ENCODE results near the gene NTSR1. TPM values are rescaled to one million over a fixed set of nuclear protein-coding genes. Genes with fewer than 3 reads are reported as not detected.
A peak's percentile ranks its signal among the peaks of the same experiment; 100 is the strongest.

Gene NTSR1
- total RNA-seq, 1 donor from 2014 or later = 0.26 TPM

- Histone ChIP-seq H3K9ac (no peak overlapping the region), H4K20me1 (ENCODE audit: low read depth) (no peaks in the 10 kb centered on the region), H3K9me3 (ENCODE audit: low read depth) (no peaks in the 10 kb centered on the region), H3K36me3 (no peaks in the 10 kb centered on the region), H2AFZ (replicated peaks) (no peak overlapping the region), H3K79me2 (ENCODE audit: low read depth) (no peaks in the 10 kb centered on the region), H3K27me3 (no peaks in the 10 kb centered on the region), H3K4me3 (no peak overlapping the region), H3K4me2 (no peak overlapping the region), H3K4me1 (peaks cover 11% of the 10 kb centered on the region), H3K27ac (no peak overlapping the region), H3F3A (ENCODE audit: low read depth) (peaks cover 2% of the 10 kb centered on the region)
- DNase-seq (ENCODE audit: low spot score) = no peak
- H3K4me3 Mint-ChIP-seq = peak overlapping the region; percentile 41
- TF ChIP-seq EZH2phosphoT487 (IDR thresholded peaks at IDR 0.05) = no peak
- no peak for TF ChIP-seq EZH2 (IDR thresholded peaks at IDR 0.05)
- TF ChIP-seq CTCF (IDR thresholded peaks at IDR 0.05) = no peak
- peaks cover 19% of the 10 kb centered on the region for H3K27me3 Mint-ChIP-seq (ENCODE audit: insufficient read depth, low read depth)
- H3K36me3 Mint-ChIP-seq = no peaks in the 10 kb centered on the region
- H3K9me3 Mint-ChIP-seq = peaks cover 4% of the 10 kb centered on the region
- peaks cover 37% of the 10 kb centered on the region for H3K4me1 Mint-ChIP-seq
- H3K27ac Mint-ChIP-seq = peak overlapping the region; percentile 94
Observed at GRCh38 chr20:62691487-62691886, 17.1 kb upstream of the NTSR1 start.

DNA sequence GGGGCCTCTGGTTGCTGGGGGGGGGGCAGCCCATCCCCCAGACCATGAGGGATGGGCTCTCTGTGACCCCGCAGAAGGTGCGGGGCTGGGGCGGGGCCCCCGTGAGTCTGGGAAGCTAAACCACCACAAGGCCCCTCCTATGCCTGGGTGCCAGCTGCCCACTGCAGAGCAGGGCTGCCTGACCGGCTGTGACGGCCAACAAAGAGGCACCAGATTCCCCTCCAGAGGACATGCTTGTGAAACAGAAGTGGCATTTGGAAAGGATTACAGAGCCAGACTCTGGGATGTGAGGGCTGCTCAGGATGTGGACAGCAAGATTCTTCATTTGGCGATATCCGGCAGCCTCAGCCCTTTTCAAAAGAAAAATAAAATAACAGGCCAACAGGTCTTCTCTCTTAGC, 16.5 kb upstream of the NTSR1 start:
- Mint-ChIP-seq H3K9me3 (peaks cover 4% of the 10 kb centered on the region), H3K36me3 (no peaks in the 10 kb centered on the region), H3K27ac (no peak overlapping the region), H3K4me1 (peaks cover 33% of the 10 kb centered on the region), H3K4me3 (no peak overlapping the region), H3K27me3 (ENCODE audit: insufficient read depth, low read depth) (peaks cover 15% of the 10 kb centered on the region)
- H3K4me2 ChIP-seq = no peak overlapping the region
- DNase-seq (ENCODE audit: low spot score) = no peak
- no peak overlapping the region for H2AFZ ChIP-seq (replicated peaks)
- no peaks in the 10 kb centered on the region for H3F3A ChIP-seq (ENCODE audit: low read depth)
- H3K79me2 ChIP-seq (ENCODE audit: low read depth) = no peaks in the 10 kb centered on the region
- H3K4me3 ChIP-seq = no peak overlapping the region
- no peak for TF ChIP-seq EZH2 (IDR thresholded peaks at IDR 0.05)
- TF ChIP-seq EZH2phosphoT487 (IDR thresholded peaks at IDR 0.05) = no peak
- no peak for TF ChIP-seq CTCF (IDR thresholded peaks at IDR 0.05)
- peaks cover 9% of the 10 kb centered on the region for H3K4me1 ChIP-seq
- no peak overlapping the region for H3K27ac ChIP-seq
- no peak overlapping the region for H3K9ac ChIP-seq
- H3K9me3 ChIP-seq (ENCODE audit: low read depth) = no peaks in the 10 kb centered on the region
- H3K27me3 ChIP-seq = no peaks in the 10 kb centered on the region
- no peaks in the 10 kb centered on the region for H3K36me3 ChIP-seq
- no peaks in the 10 kb centered on the region for H4K20me1 ChIP-seq (ENCODE audit: low read depth)

DNA sequence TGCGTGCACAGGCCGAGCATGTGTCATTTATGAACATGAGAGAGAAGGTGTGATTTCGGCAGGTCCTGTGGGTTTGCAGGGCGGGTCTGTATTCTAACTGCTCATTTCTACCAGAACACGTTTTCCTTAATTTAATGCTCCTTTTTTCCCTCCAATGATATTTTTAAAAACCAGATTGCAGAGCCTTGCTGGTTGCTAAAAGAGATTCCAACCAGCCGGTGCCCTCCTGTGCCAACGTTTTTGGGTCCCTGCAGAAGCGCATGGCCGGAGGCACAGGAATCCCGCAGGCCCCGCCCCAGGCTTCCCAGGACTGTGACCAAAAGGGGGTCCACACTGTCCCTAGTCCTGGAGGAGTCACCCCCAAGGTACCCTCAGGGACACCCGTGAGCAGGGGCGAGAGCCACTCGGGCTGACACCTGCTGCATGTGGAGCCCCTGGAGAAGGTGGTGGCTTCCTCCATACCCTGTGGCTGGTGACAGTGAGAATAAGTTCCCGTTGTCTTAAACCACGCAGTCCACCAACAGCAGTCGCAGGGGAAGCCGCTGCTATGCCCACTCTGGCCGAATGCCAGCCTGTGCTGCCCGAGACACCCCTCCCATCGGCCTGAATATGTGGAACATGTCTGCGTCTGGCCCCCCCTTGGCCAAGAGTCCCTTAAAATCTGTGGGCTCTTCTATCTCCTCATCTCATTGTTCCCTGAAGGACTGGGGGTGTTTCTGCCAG, 15.7 kb upstream of the NTSR1 start:
- H3K9me3 ChIP-seq (ENCODE audit: low read depth) = no peaks in the 10 kb centered on the region
- no peaks in the 10 kb centered on the region for H3F3A ChIP-seq (ENCODE audit: low read depth)
- peaks cover 2% of the 10 kb centered on the region for H3K9me3 Mint-ChIP-seq
- H3K27me3 Mint-ChIP-seq (ENCODE audit: insufficient read depth, low read depth) = peaks cover 14% of the 10 kb centered on the region
- H3K4me2 ChIP-seq = no peak overlapping the region
- H3K36me3 ChIP-seq = no peaks in the 10 kb centered on the region
- H4K20me1 ChIP-seq (ENCODE audit: low read depth) = no peaks in the 10 kb centered on the region
- H3K27me3 ChIP-seq = no peaks in the 10 kb centered on the region
- no peak for DNase-seq (ENCODE audit: low spot score)
- H3K9ac ChIP-seq = no peak overlapping the region
- no peak overlapping the region for H2AFZ ChIP-seq (replicated peaks)
- H3K79me2 ChIP-seq (ENCODE audit: low read depth) = no peaks in the 10 kb centered on the region
- peak overlapping the region; percentile 60 for H3K27ac Mint-ChIP-seq
- no peak overlapping the region for H3K27ac ChIP-seq
- no peaks in the 10 kb centered on the region for H3K36me3 Mint-ChIP-seq
- H3K4me3 ChIP-seq = no peak overlapping the region
- peaks cover 33% of the 10 kb centered on the region for H3K4me1 Mint-ChIP-seq
- peaks cover 12% of the 10 kb centered on the region for H3K4me1 ChIP-seq
- TF ChIP-seq EZH2phosphoT487 (IDR thresholded peaks at IDR 0.05) (no peak), CTCF (IDR thresholded peaks at IDR 0.05) (no peak), EZH2 (IDR thresholded peaks at IDR 0.05) (no peak)
- no peak overlapping the region for H3K4me3 Mint-ChIP-seq

All from neural progenitor cell (in vitro differentiated cells).